ENCODE data around the gene NSRP1.
"Not testable (repeated sequence)": the region's sequence is repeated elsewhere in the genome, so short reads cannot be mapped to it uniquely, and the experiment has no call there.

The NSRP1 gene

GRCh38 chr17:30187573-30187972 is 71.0 kb downstream of the NSRP1 start:
- no peak for DNase-seq (ENCODE audit: low read depth)

DNA sequence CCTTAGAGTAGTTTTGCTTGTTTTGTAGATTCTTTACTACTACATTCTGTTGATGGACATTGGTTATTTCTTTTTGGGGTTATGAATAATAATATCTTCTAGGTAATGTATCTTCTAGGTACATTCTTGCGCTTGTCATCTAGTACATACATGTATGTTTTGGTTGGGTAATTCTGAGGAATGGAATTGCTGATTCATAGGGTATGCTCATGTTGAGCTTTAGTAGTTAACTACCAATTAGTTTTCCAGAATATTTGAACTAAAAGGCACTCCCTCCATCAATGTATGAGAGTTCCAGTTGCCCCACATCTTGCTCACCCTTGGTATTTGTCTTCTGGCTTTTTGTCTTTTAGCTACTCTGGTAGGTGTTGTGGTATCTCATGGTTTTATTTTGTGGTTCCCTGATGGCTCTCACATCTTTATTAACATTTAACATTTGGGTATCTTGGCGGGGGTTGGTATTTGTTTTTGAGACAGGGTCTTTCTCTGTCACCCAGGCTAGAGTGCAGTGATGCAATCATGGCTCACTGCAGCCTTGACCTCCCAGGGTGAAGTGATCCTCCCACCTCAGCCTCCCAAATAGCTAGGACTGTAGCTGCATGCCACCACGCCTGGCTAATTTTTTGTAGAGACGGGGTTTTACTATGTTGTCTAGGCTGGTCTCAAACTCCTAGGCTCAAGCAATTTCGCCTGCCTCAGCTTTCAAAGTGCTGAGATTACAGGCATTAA is 71.8 kb downstream of the NSRP1 start:
- DNase-seq (ENCODE audit: low read depth), result no peak

- DNase-seq (ENCODE audit: low read depth), result no peak
These were observed 74.5 kb downstream of the NSRP1 start for GRCh38 chr17:30191072-30191471.

GRCh38 chr17:30196504-30196903 is 79.9 kb downstream of the NSRP1 start:
- no peak for DNase-seq (ENCODE audit: low read depth)

DNA sequence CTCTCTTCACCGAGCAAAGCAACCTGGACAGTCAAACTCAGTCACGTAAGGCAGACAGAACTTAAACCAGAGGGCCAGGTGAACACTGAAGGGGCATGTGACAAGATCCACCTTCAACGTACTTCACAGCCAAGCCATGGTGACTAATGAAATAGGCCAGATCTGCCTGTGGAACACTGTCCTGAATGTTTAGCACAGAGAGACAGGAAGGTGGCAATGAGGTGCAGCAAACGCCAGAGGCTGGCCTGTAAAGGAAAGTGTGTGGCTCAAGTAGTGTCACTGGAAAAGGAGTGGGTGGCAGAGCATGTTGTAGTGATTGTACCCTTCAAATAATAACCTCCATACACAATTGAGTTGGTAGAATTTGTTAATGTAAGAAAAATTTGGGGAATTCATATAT is 80.8 kb downstream of the NSRP1 start:
- DNase-seq (ENCODE audit: low read depth), result no peak

GRCh38 chr17:30199600-30199999 is 83.0 kb downstream of the NSRP1 start:
- no peak for DNase-seq (ENCODE audit: low read depth)

- no peak for DNase-seq (ENCODE audit: low read depth)
These were observed 83.5 kb downstream of the NSRP1 start for GRCh38 chr17:30200106-30200505.

DNA sequence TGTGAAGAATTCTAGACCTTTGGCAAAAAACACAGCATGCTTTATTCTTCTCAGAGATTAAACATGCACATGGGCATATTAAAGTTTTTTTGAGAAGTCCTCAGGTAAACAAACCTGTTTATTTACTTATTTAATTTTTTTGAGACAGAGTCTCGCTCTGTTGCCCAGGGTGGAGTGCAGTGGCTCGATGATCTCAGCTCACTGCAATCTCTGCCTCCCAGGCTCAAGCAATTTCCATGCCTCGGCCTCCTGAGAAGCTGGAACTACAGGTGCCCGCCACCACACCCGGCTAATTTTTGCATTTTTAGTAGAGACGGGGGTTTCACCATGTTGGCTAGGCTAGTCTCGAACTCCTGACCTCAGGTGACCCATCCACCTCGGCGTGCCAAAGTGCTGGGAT is 84.0 kb downstream of the NSRP1 start:
- not testable (repeated sequence) for DNase-seq (ENCODE audit: low read depth)

- no peak for DNase-seq (ENCODE audit: low read depth)
These were observed 86.9 kb downstream of the NSRP1 start for GRCh38 chr17:30203471-30203981.

DNA sequence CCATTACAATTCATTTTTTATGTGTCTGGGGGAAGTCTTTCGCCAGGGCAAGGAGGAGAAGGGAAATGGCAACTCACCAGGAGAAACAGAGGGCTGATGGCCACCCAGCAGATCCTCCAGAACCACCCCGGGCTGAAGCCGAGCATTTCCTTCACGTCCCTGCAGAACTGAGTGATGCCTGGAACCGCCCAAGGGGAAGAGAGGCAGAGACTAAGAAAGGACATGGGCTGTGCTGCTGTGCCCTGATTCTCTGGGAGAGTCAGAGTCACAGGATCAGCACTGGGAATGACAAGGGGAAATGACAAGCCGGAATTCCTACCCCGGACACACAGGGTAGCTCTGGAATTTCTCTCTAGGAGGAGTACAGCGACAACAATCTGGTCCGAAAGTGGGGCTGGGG is 91.0 kb downstream of the NSRP1 start:
- DNase-seq (ENCODE audit: low read depth), result no peak

- DNase-seq (ENCODE audit: low read depth), result no peak
These were observed 91.6 kb downstream of the NSRP1 start for GRCh38 chr17:30208214-30208613.

- no peak for DNase-seq (ENCODE audit: low read depth)
These were observed 93.3 kb downstream of the NSRP1 start for GRCh38 chr17:30209930-30210329.

GRCh38 chr17:30210366-30210765 is 93.8 kb downstream of the NSRP1 start:
- DNase-seq (ENCODE audit: low read depth), result no peak

GRCh38 chr17:30210901-30211300 is 94.3 kb downstream of the NSRP1 start:
- DNase-seq (ENCODE audit: low read depth), result no peak

GRCh38 chr17:30211371-30211770 is 94.8 kb downstream of the NSRP1 start:
- no peak for DNase-seq (ENCODE audit: low read depth)

- no peak for DNase-seq (ENCODE audit: low read depth)
These were observed 96.1 kb downstream of the NSRP1 start for GRCh38 chr17:30212750-30213149.

GRCh38 chr17:30217054-30217453 is 100.4 kb downstream of the NSRP1 start:
- DNase-seq (ENCODE audit: low read depth), result no peak

- no peak for DNase-seq (ENCODE audit: low read depth)
These were observed 101.2 kb downstream of the NSRP1 start for GRCh38 chr17:30217746-30218245.

- DNase-seq (ENCODE audit: low read depth), result no peak
These were observed 102.2 kb downstream of the NSRP1 start for GRCh38 chr17:30218799-30219198.

- no peak for DNase-seq (ENCODE audit: low read depth)
These were observed 102.7 kb downstream of the NSRP1 start for GRCh38 chr17:30219315-30219714.

GRCh38 chr17:30219833-30220232 is 103.2 kb downstream of the NSRP1 start:
- DNase-seq (ENCODE audit: low read depth), result no peak

DNA sequence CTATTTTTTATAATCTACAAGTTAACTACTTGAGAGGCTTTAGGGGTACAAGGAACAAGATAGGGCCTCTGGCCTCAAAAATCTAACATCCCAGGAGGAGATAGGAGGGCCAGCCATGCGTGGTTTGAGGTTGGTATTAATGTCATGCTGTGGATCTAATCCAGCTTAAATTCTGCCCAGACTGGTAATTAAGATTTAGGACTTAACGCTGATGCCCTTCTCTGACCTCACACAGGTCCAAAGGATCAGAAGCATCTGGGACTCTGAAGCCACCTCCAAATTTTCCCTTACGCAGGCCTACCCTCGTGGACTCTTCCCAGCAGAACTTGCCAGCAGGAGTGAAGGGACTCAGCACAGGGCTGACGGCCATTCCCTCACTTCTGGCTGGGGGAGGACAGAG is 103.8 kb downstream of the NSRP1 start:
- DNase-seq (ENCODE audit: low read depth), result no peak

- no peak for DNase-seq (ENCODE audit: low read depth)
These were observed 104.7 kb downstream of the NSRP1 start for GRCh38 chr17:30221346-30221745.

DNA sequence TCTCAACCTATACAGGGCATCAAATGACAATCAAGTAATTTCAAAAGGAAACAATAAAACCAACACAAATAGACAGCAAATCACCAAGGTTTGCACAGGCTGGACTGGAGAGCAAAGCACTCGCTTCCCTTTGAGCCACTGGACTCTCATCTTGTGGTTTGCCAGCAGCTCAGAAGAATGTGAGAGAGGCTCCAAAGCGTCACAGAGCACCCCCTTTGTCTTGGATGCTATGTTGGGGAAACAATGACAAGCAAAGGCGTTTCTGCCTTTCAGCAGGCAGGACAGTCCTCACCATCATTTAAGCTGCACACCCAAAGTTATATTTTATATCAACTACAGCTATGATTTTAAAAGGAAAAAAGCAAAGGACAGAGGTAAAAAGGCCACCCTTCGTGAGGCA is 105.6 kb downstream of the NSRP1 start:
- DNase-seq (ENCODE audit: low read depth), result no peak

Measured in fibroblast of gingiva (primary cell).